ENCODE results near the gene TNFRSF4.
A peak's percentile ranks its signal among the peaks of the same experiment; 100 is the strongest.

TNFRSF4 gene

DNA sequence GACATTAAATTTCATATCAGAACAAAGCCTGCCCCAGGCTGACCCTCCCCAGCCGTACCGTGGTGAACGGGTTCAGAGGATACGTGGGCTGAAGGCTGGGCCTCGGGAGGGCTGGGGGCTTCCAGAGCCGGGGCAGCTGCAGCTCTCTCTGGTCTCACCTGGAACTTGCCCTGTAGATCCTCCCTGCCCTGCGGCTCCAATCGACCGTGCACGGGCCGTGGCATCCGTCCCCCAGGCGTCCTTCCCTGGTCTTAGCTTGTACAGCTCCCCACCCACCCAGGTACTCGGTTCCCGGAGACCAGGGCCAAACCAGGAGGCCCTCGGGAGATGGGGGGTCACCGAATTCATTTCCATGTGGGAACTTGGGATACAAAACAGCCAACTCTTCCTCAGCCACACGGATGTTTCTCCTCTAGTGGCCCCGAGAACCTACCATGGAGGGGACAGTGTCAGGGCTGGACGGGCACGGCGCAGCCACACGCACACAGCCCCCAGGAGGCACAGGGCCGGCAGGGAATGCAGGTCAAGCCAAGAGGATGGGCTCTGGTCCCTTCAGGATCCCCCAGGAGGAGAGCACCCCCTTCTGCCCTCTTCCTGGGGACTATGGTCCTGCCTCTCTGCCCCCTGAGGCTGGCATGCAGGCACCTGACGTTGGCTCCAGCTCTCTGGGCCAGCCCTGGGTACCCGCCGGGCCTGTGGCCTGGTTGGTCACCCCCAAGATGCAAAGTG is 21.2 kb upstream of the TNFRSF4 start:
- no peak for DNase-seq (ENCODE audit: low read depth)
- TF ChIP-seq POLR2A (IDR thresholded peaks at IDR 0.05; ENCODE audit: extremely low read depth, insufficient read length) (no peak), MYC (IDR thresholded peaks at IDR 0.05; ENCODE audit: low read depth, low read length) (no peak)
- TF ChIP-seq, protein P1, sequence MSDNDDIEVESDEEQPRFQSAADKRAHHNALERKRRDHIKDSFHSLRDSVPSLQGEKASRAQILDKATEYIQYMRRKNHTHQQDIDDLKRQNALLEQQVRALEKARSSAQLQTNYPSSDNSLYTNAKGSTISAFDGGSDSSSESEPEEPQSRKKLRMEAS (IDR thresholded peaks at IDR 0.05; ENCODE audit: low read depth, low read length): no peak
- TF ChIP-seq, protein P2, sequence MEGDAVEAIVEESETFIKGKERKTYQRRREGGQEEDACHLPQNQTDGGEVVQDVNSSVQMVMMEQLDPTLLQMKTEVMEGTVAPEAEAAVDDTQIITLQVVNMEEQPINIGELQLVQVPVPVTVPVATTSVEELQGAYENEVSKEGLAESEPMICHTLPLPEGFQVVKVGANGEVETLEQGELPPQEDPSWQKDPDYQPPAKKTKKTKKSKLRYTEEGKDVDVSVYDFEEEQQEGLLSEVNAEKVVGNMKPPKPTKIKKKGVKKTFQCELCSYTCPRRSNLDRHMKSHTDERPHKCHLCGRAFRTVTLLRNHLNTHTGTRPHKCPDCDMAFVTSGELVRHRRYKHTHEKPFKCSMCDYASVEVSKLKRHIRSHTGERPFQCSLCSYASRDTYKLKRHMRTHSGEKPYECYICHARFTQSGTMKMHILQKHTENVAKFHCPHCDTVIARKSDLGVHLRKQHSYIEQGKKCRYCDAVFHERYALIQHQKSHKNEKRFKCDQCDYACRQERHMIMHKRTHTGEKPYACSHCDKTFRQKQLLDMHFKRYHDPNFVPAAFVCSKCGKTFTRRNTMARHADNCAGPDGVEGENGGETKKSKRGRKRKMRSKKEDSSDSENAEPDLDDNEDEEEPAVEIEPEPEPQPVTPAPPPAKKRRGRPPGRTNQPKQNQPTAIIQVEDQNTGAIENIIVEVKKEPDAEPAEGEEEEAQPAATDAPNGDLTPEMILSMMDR (IDR thresholded peaks at IDR 0.05; ENCODE audit: low read depth, low read length): no peak
- no peak overlapping the region for H3K4me3 ChIP-seq (ENCODE audit: low read depth, low read length)

DNA sequence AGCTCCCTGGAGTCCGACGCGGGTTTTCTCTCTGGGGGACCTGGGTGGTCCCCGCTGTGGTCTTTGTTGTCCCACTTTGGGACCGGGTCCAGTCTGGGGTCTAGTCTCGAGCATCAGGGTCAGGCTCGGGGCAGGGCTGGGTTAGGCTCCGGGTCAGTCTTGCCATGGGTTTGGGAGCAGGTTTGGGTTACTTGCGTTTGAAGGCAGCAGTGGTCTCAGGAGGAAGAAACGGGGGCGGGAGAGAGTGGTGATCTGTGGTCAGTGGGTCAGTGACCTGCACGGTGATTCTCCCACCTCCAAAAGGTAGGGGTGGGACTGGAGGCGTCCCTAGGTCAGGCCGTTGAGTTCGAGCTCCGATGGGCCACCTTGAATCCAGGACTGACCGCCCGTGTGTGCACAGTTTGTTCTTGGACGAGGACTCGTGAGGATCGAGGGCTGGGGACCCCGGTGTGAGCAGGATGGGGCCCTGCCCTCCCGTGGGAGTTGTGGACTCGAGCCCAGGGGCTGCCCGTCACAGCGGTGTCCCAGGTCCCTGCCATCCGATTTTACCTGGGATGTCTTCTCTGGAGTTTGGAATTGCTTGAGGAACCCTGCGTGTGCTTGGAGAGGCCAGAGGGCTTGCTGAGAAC is 20.3 kb upstream of the TNFRSF4 start:
- no peak for DNase-seq (ENCODE audit: low read depth)
- H3K4me3 ChIP-seq (ENCODE audit: low read depth, low read length): no peak overlapping the region
- TF ChIP-seq MYC (IDR thresholded peaks at IDR 0.05; ENCODE audit: low read depth, low read length): no peak
- TF ChIP-seq, protein P2 (IDR thresholded peaks at IDR 0.05; ENCODE audit: low read depth, low read length): no peak
- TF ChIP-seq, protein P1 (IDR thresholded peaks at IDR 0.05; ENCODE audit: low read depth, low read length): no peak
- TF ChIP-seq POLR2A (IDR thresholded peaks at IDR 0.05; ENCODE audit: extremely low read depth, insufficient read length): no peak

DNA sequence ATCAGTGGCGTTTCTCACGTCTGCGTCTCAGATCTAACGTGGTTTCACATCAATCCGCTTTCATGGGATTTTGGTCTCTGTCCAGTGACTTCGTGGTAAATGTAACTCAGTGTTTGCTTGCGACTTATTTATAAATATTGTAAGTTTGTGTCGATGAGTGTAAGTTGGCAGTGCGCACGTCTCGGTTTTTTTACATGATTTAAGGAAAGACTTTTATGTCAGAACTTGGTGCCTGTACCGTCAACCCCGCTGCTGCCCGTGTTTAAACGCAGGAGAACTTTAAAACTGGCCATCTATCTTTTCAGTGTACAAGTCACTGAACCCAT is 19.6 kb upstream of the TNFRSF4 start:
- no peak overlapping the region for H3K4me3 ChIP-seq (ENCODE audit: low read depth, low read length)
- TF ChIP-seq, protein P2 (IDR thresholded peaks at IDR 0.05; ENCODE audit: low read depth, low read length): no peak
- TF ChIP-seq MYC (IDR thresholded peaks at IDR 0.05; ENCODE audit: low read depth, low read length) (no peak), POLR2A (IDR thresholded peaks at IDR 0.05; ENCODE audit: extremely low read depth, insufficient read length) (no peak)
- TF ChIP-seq, protein P1 (IDR thresholded peaks at IDR 0.05; ENCODE audit: low read depth, low read length): no peak
- DNase-seq (ENCODE audit: low read depth): no peak

DNA sequence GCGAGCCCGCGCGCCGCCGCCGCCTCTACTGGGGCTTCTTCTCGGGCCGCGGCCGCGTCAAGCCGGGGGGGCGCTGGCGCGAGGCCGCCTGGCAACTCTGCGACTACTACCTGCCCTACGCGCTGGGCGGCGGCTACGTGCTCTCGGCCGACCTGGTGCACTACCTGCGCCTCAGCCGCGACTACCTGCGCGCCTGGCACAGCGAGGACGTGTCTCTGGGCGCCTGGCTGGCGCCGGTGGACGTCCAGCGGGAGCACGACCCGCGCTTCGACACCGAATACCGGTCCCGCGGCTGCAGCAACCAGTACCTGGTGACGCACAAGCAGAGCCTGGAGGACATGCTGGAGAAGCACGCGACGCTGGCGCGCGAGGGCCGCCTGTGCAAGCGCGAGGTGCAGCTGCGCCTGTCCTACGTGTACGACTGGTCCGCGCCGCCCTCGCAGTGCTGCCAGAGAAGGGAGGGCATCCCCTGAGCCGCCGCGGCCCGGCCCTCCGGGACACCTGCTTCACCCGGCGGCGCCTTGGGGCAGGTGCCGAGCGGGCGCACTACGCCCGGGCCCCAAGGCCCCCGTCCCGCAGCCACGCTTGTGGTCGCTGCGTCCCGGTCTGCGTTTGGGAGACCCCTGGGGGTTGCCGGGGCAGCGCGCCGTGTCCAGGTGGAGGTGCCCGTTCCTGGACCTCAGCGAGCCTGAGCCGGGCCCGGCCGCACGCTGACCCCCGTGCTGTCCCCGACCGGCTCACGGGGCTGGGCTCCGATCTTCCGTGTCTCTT is 19.0 kb upstream of the TNFRSF4 start:
- H3K4me3 ChIP-seq (ENCODE audit: low read depth, low read length): peak overlapping the region; percentile 48
- TF ChIP-seq, protein P1 (IDR thresholded peaks at IDR 0.05; ENCODE audit: low read depth, low read length): no peak
- TF ChIP-seq MYC (IDR thresholded peaks at IDR 0.05; ENCODE audit: low read depth, low read length) (no peak), POLR2A (IDR thresholded peaks at IDR 0.05; ENCODE audit: extremely low read depth, insufficient read length) (no peak)
- TF ChIP-seq, protein P2 (IDR thresholded peaks at IDR 0.05; ENCODE audit: low read depth, low read length): no peak
- DNase-seq (ENCODE audit: low read depth): no peak

GRCh38 chr1:1232208-1232795 is 18.3 kb upstream of the TNFRSF4 start, which contains the start of gene B3GALT6:
Gene B3GALT6 (plus strand): TSS chr1:1232237. CDS start chr1:1232279, 42 bp downstream.
- H3K4me3 ChIP-seq (ENCODE audit: low read depth, low read length): peak within 1 kb of the TSS; percentile 98
- DNase-seq (ENCODE audit: low read depth): no peak
- TF ChIP-seq, protein P2 (IDR thresholded peaks at IDR 0.05; ENCODE audit: low read depth, low read length): no peak
- peak; percentile 39 for TF ChIP-seq POLR2A (IDR thresholded peaks at IDR 0.05; ENCODE audit: extremely low read depth, insufficient read length)
- TF ChIP-seq, protein P1 (IDR thresholded peaks at IDR 0.05; ENCODE audit: low read depth, low read length): peak; percentile 76; the same call in 1 of the 2 replicates
- peak; percentile 76 for TF ChIP-seq MYC (IDR thresholded peaks at IDR 0.05; ENCODE audit: low read depth, low read length)

All from NB4 (cell line).